Measurements from ENCODE around the gene CEMIP.

DNA sequence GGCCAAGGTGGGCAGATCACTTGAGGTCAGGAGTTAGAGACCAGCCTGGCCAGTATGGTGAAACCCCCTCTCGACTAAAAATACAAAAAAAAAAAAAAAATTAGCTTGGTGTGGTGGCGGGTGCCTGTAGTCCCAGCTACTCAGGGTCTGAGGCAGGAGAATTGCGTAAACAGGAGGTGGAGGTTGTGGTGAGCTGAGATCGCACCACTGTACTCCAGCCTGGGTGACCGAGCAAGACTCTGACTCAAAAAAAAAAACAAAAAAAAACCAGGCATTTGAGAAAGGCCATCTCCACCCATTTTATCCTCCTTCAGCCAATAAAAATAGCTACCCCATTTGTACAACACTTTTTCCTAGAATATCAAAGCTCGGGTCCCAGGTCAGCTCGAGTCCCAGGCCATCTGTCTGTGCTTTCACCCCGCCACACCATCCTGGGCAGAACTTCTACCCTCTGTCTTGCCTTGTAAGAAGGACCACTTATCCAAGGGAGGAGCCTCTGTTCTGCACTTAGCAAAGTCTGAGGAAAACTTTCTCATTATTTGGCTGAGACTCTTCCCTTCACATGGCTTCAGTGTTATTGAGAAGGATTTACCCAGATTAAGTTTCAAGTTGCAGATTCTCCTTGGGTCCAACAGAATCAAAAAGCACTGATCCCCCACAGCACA, 111.3 kb downstream of the CEMIP start:
- TF ChIP-seq CTCF (IDR thresholded peaks at IDR 0.05; ENCODE audit: poor library complexity) = no peak
- TF ChIP-seq EZH2phosphoT487 (IDR thresholded peaks at IDR 0.05; ENCODE audit: low read depth, severe bottlenecking, unreplicated experiment) = no peak
- TF ChIP-seq EZH2 (IDR thresholded peaks at IDR 0.05; ENCODE audit: borderline replicate concordance) = no peak
